HG02973 (cell line): Measurements from ENCODE around the gene LSM12.
"Not testable (repeated sequence)": the region's sequence is repeated elsewhere in the genome, so short reads cannot be mapped to it uniquely, and the experiment has no call there.

ENCODE experiments used
- ATAC-seq: cut with Tn5 transposase; IDR thresholded peaks from one replicate; pipeline ENCODE4 v1.9.1; 2021; ENCODE audit warnings: moderate library complexity; ENCODE audit not compliant: unreplicated experiment

LSM12 gene

DNA sequence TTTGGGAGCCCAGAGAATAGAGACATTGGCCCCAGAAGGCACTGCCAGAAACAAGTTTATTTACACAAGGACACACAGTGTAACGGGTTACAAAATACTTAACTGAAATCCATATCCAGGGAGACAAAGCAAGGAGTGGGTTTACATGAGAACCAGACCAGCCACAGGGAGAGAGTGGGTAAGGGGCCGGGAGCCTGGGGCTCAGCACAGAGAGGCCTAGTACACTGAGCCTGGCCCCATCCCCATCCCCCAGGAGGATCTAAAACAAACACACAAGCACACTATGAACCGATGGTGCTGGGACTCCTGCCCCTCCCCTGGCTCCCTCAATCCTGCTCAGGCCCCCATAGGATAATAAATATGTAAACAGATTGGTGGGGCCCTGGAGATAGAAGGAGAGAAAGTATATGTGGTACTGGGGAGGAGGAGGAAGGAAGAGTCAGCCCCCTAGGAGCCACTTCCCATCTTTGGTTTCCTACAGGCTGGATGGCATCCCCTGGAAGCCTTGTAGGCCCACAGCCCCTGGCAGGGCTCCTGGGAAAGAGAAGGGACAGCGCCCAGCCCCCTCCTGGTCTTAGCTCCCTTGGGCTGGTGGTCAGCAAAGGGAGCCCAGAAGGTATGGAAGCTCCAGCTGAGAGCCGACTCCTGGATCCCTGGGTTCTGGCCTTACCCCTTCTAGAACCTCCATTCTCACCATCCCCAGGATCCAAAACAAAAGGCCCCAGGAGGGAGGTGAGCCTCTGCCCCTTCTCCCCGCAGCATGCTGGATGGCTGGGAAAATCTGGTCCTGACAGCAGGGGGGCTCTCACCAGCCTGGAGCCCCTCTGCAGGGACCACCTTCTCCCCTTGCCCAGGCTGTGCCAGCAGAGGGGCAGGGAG, 10.5 kb upstream of the LSM12 start:
- ATAC-seq = no peak

DNA sequence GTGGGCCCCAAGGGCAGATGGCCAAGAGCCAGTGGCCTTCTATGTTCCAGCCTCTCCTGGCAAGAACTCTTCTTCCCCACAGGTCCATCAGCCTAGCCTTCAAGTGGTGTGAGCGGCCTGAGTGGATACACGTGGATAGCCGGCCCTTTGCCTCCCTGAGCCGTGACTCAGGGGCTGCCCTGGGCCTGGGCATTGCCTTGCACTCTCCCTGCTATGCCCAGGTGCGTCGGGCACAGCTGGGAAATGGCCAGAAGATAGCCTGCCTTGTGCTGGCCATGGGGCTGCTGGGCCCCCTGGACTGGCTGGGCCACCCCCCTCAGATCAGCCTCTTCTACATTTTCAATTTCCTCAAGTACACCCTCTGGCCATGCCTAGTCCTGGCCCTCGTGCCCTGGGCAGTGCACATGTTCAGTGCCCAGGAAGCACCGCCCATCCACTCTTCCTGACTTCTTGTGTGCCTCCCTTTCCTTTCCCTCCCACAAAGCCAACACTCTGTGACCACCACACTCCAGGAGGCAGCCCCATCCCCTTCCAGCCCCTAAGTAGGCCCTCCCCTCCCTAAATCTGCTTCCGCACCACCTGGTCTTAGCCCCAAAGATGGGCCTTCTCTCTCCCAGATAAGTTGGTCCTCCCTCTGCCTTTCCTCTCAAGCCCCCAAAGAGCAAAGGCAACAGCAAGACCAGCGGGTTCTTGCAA, 9.3 kb upstream of the LSM12 start:
- ATAC-seq = no peak

DNA sequence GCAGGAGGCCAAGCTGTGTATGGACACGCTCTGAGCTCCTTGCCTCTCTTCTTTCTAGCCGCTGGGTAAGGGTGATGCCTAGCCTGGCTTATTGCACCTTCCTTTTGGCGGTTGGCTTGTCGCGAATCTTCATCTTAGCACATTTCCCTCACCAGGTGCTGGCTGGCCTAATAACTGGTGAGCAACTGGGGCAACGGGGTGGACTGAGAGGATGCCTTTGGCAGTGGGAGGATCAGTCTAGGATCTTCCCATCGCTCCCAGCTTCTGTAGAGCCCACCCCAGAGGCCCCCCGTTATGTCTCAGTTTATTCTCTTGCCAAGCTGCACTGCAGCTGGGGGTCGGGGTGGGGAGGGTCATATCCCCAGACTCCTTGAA, 8.4 kb upstream of the LSM12 start:
- ATAC-seq = no peak

DNA sequence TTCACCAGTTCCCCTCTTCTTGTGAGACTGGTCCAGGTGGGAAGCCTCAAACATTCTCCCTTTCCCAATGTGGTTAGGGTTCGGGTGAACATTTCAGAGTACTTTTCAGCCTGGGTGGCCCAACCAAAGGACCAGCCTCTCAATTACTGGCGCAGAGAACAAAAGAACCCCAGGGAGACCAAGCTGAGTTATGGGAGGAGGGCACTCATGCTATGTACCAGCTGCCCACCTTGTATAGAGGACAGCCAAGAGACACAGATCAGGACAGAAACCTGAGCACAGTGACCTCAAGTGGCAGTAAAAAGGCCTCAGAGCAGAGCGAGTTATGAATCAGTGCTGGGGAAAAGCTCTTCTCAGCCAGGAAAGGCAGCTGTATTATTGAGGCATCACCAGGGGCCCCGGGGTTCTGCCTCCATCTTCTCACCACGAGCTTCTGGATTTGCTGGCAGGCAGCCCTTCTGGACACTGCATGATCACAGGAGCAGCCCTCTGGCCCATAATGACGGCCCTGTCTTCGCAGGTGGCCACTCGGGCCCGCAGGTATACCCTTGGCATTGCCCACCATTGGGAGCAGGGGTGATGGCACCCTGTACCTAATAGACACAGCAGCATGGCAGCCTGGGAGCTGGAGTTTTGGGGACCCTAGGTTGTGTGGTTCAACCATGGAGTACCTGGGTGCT, 7.9 kb upstream of the LSM12 start:
- no peak for ATAC-seq

DNA sequence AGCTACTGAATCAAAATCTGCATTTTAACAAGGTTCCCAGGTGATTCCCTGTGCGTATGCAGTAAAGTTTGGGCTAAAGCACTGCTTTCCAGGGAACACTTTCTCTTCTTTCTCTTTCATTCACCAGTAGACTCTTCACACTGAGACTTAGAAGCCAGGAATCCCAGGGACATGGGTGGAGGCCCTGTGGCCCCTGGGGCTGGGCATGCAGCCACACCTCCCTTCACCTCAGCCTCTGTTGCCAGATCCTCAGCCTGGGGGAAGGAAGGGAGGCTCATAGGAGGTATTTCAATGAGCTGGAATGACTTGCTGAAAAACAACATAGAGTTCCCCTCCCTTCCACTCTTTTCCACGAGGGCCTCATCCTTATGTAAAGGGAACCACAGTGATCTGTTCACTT, 5.3 kb upstream of the LSM12 start:
- ATAC-seq = no peak

DNA sequence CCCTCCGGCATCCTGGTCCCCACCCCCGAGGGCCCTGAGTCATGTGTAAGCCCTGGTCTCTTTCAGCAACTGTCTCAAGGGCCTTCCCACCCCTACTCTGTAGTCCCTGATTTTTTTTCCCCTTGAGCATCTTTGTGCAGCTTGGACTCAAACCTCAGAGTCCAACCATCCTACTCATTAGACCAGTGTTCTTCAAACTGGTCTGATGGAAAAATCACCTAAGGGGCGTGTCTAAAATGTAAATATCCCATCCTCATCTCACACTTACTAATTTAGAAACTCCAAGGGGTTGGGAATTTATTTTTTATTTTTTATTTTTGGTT, 4.7 kb upstream of the LSM12 start:
- ATAC-seq = no peak

DNA sequence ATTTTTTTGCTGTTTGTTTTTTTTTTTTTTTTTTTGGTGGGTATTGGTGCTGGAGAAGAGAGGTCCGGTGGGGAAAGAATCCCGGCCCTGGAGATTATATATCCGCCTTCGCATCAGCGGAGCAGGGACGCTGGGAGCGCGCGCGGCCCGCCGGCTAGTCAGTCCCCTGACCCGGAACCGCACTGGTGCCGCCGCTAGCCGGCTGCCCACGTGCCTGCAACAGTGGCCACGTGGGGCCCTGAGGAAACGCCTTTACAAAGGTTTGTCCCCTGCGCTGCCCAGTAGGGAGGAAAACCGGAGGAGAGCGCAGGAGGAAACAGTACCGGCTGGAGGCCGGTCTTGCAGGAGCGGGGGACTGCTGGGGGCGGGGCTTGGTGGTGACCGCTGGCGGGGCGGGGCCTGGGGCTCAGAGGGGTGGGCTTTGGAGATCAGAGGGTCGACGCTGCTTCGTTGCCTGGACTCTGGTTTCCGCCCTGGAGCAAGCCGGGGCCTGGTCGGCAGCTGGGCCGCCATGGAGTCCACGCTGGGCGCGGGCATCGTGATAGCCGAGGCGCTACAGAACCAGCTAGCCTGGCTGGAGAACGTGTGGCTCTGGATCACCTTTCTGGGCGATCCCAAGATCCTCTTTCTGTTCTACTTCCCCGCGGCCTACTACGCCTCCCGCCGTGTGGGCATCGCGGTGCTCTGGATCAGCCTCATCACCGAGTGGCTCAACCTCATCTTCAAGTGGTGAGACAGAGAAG, 4.2 kb upstream of the LSM12 start, which contains the start of gene G6PC3:
TSS of gene G6PC3 (plus strand) at position 281 of the 743 bp plus-strand sequence. CDS start at position 512, 231 bp downstream.
- ATAC-seq = peak; percentile 55

DNA sequence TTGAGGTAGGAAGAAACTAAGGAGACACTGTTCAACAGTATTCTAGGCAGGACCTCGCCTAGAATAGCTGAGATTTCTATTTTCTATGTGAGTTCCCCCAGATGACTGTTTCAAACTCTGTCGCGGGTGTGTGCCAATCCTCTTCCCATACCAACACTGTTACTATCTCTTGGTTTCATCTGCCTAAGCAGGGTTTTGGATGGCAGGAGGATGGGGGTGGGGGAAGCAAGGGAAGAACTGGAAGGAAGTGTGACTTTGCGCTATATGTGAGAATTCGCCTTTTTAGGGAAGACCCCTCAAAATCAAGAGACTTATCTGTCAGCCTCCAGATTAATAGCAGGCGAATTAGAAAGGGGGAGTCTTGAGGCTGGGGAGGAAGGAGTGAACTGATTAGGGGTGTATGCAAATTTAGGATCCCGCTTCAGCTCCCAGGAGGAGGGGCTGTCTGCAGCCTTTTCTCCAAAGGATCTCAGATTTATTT, 3.5 kb upstream of the LSM12 start:
- no peak for ATAC-seq

DNA sequence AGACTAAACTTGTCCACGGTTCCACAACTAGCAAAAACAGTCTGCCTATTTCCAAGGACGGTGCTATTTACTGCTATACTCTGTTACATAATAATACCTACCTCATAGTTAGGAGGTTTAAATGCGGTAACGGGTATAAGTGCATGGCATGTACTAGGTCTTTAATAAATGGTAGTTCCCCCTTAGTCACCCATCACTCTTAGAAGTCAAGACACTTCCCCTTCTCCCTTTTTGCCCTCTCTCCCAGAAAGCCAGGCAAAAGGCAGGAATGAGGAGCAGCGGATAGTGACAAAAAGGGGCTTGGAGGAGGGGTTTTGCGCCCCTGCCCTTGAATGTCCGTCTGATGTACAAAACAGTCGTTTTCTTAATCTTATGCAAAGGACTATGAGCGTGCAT, 1.1 kb upstream of the LSM12 start:
- ATAC-seq = no peak

DNA sequence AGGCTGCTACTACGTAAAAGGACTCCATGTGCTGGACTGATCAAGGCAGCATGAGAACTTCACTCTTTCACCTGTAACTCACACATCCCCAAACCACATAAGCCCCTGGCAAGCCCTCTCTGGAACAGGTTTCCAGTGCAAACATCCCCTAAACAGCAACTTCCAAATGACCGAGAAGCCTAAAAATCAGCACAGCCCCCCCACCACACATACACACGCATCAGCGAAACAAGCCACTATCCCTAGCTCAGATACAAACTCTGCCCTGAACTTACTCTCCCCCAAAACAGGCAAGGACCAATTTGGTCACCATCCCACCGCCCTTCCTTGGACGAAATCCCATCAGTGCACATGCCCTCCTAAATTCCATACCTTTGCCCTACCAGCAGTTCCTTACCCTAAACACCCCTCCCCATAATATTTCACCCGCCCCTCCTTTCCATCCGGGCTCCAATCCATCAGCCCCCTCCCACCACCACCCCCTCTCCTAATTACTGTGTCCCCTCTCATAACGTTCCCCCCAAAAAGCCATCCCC, 735 bp downstream of the LSM12 start:
- ATAC-seq = no peak

DNA sequence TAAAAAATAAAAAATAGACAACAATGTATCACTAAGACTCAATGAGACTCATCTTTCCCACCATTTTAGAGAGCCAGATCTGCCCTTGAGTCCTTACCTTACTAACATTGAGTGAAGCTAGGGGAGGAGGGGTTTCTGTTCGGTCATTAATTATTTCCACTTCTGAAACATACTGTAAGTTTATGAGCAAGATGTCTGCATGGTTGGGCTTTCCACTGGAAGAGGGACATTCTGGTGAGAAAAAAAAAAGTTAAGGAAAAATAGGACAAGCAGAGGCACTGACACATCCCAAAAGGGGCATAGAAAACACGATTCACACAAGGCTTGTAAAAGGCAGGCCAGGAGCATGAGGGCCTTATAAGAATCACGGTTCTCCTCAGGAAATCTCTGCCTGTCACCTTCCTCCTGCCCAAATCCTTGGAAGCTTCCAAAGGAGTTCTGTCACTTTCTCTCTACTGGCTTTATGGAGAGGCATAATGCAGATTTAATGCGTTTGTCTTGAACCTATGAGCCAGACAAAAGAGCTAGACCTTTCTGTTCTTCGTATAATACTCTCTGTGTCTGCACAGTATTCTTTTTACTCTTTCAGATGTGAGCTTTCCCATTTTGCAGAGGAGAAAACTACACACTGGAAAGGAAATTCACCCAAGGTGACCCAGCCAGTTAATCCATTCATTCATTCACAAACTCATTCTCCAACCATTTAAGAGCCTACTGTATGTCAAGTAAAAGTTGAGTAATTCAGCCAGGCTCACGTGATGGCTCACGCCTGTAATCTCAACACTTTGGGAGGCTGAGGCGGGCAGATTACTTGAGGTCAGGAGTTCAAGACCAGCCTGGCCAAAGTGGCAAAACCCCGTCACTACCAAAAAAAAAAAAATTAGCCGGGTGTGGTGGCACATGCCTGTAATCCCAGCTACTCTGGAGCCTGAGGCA, 2.5 kb downstream of the LSM12 start:
- ATAC-seq = no peak

DNA sequence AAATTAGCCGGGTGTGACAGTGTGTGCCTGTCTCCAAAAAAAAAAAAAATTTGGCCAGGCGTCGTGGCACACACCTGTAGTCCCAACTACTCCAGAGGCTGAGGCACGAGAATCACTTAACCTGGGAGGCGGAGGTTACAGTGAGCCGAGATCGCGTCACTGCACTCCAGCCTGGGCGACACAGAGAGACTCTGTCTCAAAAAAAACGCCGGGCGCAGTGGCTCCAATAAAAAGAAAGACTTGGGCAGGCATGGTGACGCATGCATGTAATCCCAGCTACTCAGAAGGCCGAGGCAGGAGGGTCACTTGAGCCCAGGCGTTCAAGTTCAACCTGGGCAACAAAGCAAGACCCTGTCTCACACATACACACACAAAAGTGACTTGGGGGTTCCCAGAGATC, 3.6 kb downstream of the LSM12 start:
- no peak for ATAC-seq

DNA sequence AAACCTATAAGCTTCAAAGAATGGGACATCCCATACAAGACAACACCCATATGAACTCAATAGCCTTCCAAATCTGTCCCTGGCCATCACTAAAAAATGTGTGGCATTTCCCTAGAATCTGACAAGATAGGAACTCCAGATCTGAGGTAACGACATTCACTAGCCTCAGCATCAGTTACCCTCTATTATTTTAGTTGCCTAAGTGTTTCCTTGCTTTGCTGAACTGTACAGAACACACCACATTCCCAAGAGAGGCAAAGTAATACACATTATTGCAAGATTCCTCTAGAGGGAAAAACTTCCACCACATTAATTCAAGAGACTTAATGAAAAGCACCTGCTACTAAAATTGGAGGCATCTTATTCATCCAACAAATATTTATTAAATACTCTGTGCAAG, 5.0 kb downstream of the LSM12 start:
- no peak for ATAC-seq

DNA sequence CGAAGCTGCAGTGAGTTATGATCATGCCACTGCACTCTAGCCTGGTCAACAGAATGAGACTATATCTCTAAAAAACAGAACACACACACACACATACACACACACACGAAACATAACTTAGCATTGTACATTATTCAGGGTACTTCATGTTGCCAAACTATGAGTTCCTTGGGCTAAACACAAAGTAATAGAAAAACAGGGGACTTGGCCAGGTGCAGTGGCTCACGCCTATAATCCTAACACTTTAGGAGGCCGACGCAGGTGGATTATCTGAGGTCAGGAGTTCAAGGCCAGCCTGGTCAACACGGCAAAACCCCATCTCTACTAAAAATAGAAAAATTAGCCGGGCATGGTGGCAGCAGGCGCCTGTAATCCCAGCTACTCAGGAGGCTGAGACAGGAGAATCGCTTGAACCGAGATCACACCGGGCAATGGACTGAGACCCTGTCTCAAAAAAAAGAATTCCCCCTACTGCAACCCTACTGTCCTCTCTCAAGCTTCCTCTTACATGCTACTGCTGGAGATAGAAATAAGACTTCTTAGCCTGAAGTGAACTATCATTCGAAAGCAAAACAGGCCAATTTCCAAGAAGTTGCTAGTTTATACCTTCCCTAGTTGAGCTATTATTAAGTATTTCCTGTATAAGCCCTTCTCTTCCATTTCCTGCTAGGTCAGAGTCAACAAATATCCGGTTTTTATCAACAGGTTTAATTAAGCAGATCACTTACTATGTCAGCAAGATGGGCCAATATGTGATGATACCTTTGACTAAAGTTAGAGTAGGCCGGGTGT, 7.2 kb downstream of the LSM12 start:
- ATAC-seq = no peak

DNA sequence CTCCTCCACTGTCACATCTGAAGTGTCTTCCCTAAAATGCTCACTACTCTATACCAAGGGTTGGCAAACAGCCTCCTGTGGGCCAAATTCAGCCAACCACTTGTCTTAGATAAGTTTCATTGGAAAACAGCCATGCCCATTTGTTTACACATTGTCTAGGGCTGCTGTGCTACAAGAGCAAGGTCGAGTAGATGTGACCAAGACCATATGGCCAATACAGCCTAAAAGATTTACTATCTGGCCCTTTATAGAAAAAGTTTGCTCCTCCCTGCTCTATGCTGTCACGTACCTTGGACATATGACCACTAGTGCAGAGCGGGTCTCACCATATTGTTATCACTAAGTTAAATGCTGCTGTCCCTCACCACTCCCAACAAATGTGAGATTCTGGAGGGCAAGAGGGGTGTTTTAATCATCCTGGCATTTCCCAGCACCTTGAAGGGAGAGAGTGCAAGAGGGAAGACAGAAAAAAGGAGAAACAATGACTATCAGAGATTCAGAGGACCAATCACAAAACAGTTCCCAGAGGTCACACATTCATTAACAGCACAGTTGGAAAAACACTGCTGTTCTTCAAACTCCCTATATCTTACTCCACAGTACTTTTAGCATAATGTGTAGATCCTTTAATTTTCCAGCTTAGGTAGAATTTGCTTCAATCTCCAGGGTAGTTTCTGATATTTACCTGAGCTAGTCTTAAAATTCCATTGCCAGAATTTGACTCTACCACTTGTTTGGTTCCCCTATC, 13.2 kb downstream of the LSM12 start:
- ATAC-seq = no peak

DNA sequence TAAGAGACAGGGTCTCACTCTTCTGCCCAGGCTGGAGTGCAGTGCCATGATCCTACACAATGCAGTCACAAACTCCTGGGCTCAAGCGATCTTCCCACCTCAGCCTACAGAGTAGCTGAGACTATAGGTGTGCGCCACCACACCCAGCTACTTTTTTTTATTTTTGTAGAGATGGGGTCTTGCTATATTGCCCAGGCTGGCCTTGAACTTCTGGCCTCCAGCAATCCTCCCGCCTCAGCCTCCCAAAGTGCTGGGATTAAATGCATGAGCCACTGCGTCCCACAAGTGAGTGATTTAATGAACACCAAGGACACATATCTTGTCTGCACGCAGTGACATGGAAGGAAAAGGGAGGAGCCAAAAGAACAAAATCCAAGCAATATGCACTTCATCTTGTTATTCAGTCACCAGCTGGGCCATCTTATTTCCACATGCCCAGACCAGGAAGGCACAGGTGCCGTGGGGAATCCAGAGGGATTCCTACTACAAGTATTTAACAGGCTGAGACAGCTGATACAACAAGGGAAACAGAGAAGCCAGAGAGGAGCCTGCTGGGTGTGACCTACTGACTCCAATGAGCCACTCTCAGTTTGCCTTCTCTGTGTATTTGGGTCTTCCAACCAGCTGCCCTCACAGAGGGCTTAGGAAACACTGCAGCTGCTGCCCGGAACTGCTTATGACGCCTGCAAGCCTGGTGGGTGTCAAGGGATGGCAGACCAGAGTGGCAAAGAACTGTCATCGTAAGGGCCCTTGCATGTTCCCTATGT, 17.0 kb downstream of the LSM12 start:
- ATAC-seq = no peak

DNA sequence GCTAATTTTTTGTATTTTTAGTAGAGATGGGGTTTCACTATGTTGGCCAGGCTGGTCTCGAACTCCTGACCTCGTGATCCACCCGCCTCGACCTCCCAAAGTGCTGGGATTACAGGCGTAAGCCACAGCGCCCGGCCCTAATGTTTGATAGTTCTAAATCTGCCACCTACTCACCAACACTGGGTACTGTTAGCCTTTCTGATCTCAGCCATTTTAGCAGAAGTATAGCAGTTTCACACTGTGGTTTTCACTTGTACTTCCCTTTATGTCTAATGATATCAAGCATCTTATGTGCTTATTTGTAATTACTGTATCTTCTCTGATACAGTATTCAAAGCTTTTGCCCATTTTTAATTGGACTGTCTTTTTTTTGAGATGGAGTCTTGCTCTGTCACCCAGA, 19.6 kb downstream of the LSM12 start:
- ATAC-seq = not testable (repeated sequence)

DNA sequence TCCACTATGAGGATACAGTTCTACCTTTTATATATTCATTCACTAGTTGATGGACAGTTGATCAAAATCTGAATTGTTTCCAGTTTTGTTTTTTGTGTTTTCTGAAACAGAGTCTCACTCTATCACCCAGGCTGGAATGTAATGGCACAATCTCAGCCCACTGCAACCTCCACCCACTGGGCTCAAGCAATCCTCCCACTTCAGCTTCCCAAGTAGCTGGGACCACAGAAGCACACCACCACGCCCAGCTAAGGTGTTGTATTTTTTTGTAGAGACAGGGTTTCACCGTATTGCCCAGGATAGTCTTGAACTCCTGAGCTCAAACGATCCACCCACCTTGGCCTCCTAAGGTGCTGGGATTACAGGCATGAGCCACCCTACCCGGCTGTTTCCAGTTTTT, 21.0 kb downstream of the LSM12 start:
- no peak for ATAC-seq
